IMR-90 (cell line): ENCODE measurements around the gene NUAK1. TPM values are rescaled to one million over a fixed set of nuclear protein-coding genes. Genes with fewer than 3 reads are reported as not detected.

ENCODE experiments used
- ATAC-seq: fragments of 200-7000 bp; cut with Tn5 transposase; 2 replicates; pipeline ENCODE4 v1.9.1; 2020; ENCODE audit warnings: low read depth, mild to moderate bottlenecking, moderate library complexity
- BruUV-seq: library from RNA; stranded (reverse); fragments of 400-500 nt; replicated peaks from 2 replicates; lab custom pipeline; 2021; lab: Mats Ljungman, UMichigan
- CTCF ChIA-PET: fragments of 300-600 bp; formaldehyde crosslinking; extraction: SDS; loops from one replicate; lab custom pipeline; 2021; ENCODE audit warnings: antibody characterized with exemption; lab: Yijun Ruan, JAX
- POLR2A ChIA-PET: fragments of 300-600 bp; sonication (Branson Sonifier 250); formaldehyde crosslinking; loops from one replicate; lab custom pipeline; 2022; ENCODE audit warnings: antibody characterized with exemption; ENCODE audit not compliant: unreplicated experiment; lab: Charles Lee
- DNase-seq: peaks from one replicate; pipeline ENCODE4 v3.0.0; 2013
- H2AFZ ChIP-seq: replicated peaks from 2 replicates; pipeline ENCODE3; 2013; ENCODE audit warnings: low read length, mild to moderate bottlenecking; ENCODE audit not compliant: poor library complexity
- H2AK5ac ChIP-seq: 2 replicates; pipeline ENCODE4 v1.6.1; 2013; ENCODE audit warnings: low read depth, low read length, inconsistent platforms
- H2AK9ac ChIP-seq: replicated peaks from 2 replicates; pipeline ENCODE3; 2013; ENCODE audit warnings: mild to moderate bottlenecking, low read depth, low read length, moderate library complexity; ENCODE audit not compliant: poor library complexity
- H2BK120ac ChIP-seq: 2 replicates; pipeline ENCODE4 v1.6.1; 2013; ENCODE audit warnings: low read depth, low read length, inconsistent platforms
- H2BK15ac ChIP-seq: 3 replicates; pipeline ENCODE4 v1.6.1; 2013; ENCODE audit warnings: low read depth, low read length, inconsistent platforms
- H2BK20ac ChIP-seq: 2 replicates; pipeline ENCODE4 v1.6.1; 2013; ENCODE audit warnings: low read depth, mild to moderate bottlenecking, inconsistent platforms, low read length, moderate library complexity
- H2BK5ac ChIP-seq: 2 replicates; pipeline ENCODE4 v1.6.1; 2013; ENCODE audit warnings: mild to moderate bottlenecking, low read depth, low read length, inconsistent platforms; ENCODE audit not compliant: poor library complexity, severe bottlenecking
- H3K14ac ChIP-seq: replicated peaks from 2 replicates; pipeline ENCODE4 v1.6.1; 2013; ENCODE audit warnings: low read depth, low read length, inconsistent platforms
- H3K18ac ChIP-seq: 2 replicates; pipeline ENCODE4 v1.6.1; 2013; ENCODE audit warnings: low read depth, low read length, control low read depth
- H3K23ac ChIP-seq: 2 replicates; pipeline ENCODE4 v1.6.1; 2013; ENCODE audit warnings: low read depth, low read length, inconsistent platforms
- H3K27ac ChIP-seq: 2 replicates; pipeline ENCODE4 v1.5.1; 2013; ENCODE audit warnings: mild to moderate bottlenecking, control low read depth, low read length; ENCODE audit not compliant: insufficient read depth
- H3K27me3 ChIP-seq: 2 replicates; pipeline ENCODE4 v1.6.1; 2013; ENCODE audit warnings: low read length; ENCODE audit not compliant: control insufficient read depth, insufficient read depth
- H3K36me3 ChIP-seq: 2 replicates; pipeline ENCODE4 v1.6.1; 2013; ENCODE audit warnings: low read length, mixed read lengths; ENCODE audit not compliant: control insufficient read depth, insufficient read depth
- H3K4ac ChIP-seq: 2 replicates; pipeline ENCODE4 v1.6.1; 2013; ENCODE audit warnings: low read depth, low read length, inconsistent platforms
- H3K4me1 ChIP-seq: 2 replicates; pipeline ENCODE4 v1.6.1; 2013; ENCODE audit warnings: low read length, mixed read lengths; ENCODE audit not compliant: control insufficient read depth, insufficient read depth
- H3K4me2 ChIP-seq: 2 replicates; pipeline ENCODE4 v1.6.1; 2013; ENCODE audit warnings: low read depth, mild to moderate bottlenecking, control low read depth, low read length, moderate library complexity
- H3K4me3 ChIP-seq: 2 replicates; pipeline ENCODE4 v1.5.1; 2013; ENCODE audit warnings: low read depth, mild to moderate bottlenecking, control low read depth, low read length, moderate library complexity; ENCODE audit not compliant: insufficient read depth
- H3K56ac ChIP-seq: 2 replicates; pipeline ENCODE4 v1.6.1; 2013; ENCODE audit warnings: low read length, inconsistent platforms; ENCODE audit not compliant: insufficient read depth; ENCODE audit errors: extremely low read depth
- H3K79me1 ChIP-seq, 2 experiments: 2 replicates each; pipeline ENCODE4 v1.6.1; 2013; ENCODE audit warnings: low read length in 2 of 2, inconsistent platforms in 1 of 2, low read depth in 1 of 2
- H3K9ac ChIP-seq: 2 replicates; pipeline ENCODE4 v1.6.1; 2013; ENCODE audit warnings: low read depth, low read length, control low read depth
- H3K9me1 ChIP-seq: 2 replicates; pipeline ENCODE4 v1.6.1; 2013; ENCODE audit warnings: low read length, inconsistent platforms; ENCODE audit not compliant: insufficient read depth
- H3K9me3 ChIP-seq: 2 replicates; pipeline ENCODE4 v1.6.1; 2013; ENCODE audit warnings: low read length; ENCODE audit not compliant: control insufficient read depth, insufficient read depth
- H4K20me1 ChIP-seq: 2 replicates; pipeline ENCODE4 v1.6.1; 2013; ENCODE audit warnings: low read length, inconsistent platforms; ENCODE audit not compliant: insufficient read depth
- H4K5ac ChIP-seq: 2 replicates; pipeline ENCODE4 v1.6.1; 2013; ENCODE audit warnings: mild to moderate bottlenecking, low read depth, low read length, control low read depth
- H4K8ac ChIP-seq, 2 experiments: 2 replicates each; pipeline ENCODE4 v1.6.1; 2013; ENCODE audit warnings: low read depth in 2 of 2, low read length in 2 of 2, control low read depth in 1 of 2, inconsistent platforms in 1 of 2
- H4K91ac ChIP-seq: 2 replicates; pipeline ENCODE4 v1.6.1; 2013; ENCODE audit warnings: low read depth, low read length, inconsistent platforms; ENCODE audit not compliant: insufficient read depth
- BHLHE40 ChIP-seq: fragments of 150-350 bp; IDR thresholded peaks from 2 replicates; pipeline ENCODE4 v1.6.1; 2016; ENCODE audit warnings: mild to moderate bottlenecking, low read depth, low read length
- CEBPB ChIP-seq: IDR thresholded peaks from 2 replicates; pipeline ENCODE4 v1.6.1; 2012; ENCODE audit warnings: low read depth, low read length, improper control_type of control experiment
- CHD1 ChIP-seq: IDR thresholded peaks from 2 replicates; pipeline ENCODE4 v1.6.1; 2012; ENCODE audit warnings: low read depth, low read length, improper control_type of control experiment
- FOS ChIP-seq: fragments of 150-350 bp; IDR thresholded peaks from 2 replicates; pipeline ENCODE4 v1.6.1; 2016; ENCODE audit warnings: low read depth, low read length
- MAFK ChIP-seq: IDR thresholded peaks from 2 replicates; pipeline ENCODE4 v1.6.1; 2012; ENCODE audit warnings: low read depth, low read length, improper control_type of control experiment
- MAZ ChIP-seq: IDR thresholded peaks from 2 replicates; pipeline ENCODE4 v1.6.1; 2012; ENCODE audit warnings: low read depth, mild to moderate bottlenecking, low read length, improper control_type of control experiment, moderate library complexity, borderline replicate concordance
- MXI1 ChIP-seq: IDR thresholded peaks from 2 replicates; pipeline ENCODE4 v1.6.1; 2012; ENCODE audit warnings: low read depth, mild to moderate bottlenecking, low read length, moderate library complexity, borderline replicate concordance
- NFE2L2 ChIP-seq: fragments of 150-350 bp; IDR thresholded peaks from 2 replicates; pipeline ENCODE4 v1.6.1; 2016; ENCODE audit warnings: low read depth, mild to moderate bottlenecking, low read length
- POLR2A ChIP-seq: IDR thresholded peaks from 2 replicates; pipeline ENCODE4 v1.6.1; 2012; ENCODE audit warnings: mild to moderate bottlenecking, low read depth, low read length
- RAD21 ChIP-seq: IDR thresholded peaks from 2 replicates; pipeline ENCODE4 v1.6.1; 2012; ENCODE audit warnings: low read length, improper control_type of control experiment
- RCOR1 ChIP-seq: IDR thresholded peaks from 2 replicates; pipeline ENCODE4 v1.6.1; 2012; ENCODE audit warnings: mild to moderate bottlenecking, low read length, improper control_type of control experiment; ENCODE audit not compliant: insufficient replicate concordance
- RFX5 ChIP-seq: IDR thresholded peaks from 2 replicates; pipeline ENCODE4 v1.8.0; 2012; ENCODE audit warnings: low read depth, mild to moderate bottlenecking, low read length, moderate library complexity
- SMC3 ChIP-seq: fragments of 150-350 bp; IDR thresholded peaks from 2 replicates; pipeline ENCODE4 v1.6.1; 2016; ENCODE audit warnings: low read depth, mild to moderate bottlenecking, antibody characterized with exemption, low read length, moderate library complexity
- WGBS, 2 experiments: methylation state at CpG; one replicate each; pipeline versions ENCODE4 v1.1.5 to v1.1.7; 2013; ENCODE audit warnings: missing lambda C conversion rate in 2 of 2; ENCODE audit not compliant: insufficient read length in 1 of 2; ENCODE audit errors: extremely low coverage in 2 of 2; 5-methylcytosine and 5-hydroxymethylcytosine counted together
- dilution Hi-C: fragments of 300-500 bp; cut with HindIII; formaldehyde crosslinking; loops from one replicate; pipeline ENCODE4 v1.14.3; 2018; ENCODE audit warnings: low sequenced_read_pairs; ENCODE audit not compliant: unreplicated experiment
- in situ Hi-C: fragments of 300-500 bp; cut with MboI; formaldehyde crosslinking; loops from 3 replicates; pipeline ENCODE4 v1.14.3; 2019; ENCODE audit warnings: low sequenced_read_pairs, inconsistent platforms, mixed read lengths
- intact Hi-C: fragments of 100-400 bp; cut with micrococcal nuclease; formaldehyde crosslinking; loops from 2 replicates; pipeline ENCODE4 v1.10.0; 2022
- polyA plus RNA-seq, 3 experiments: library from polyadenylated mRNA; depleted of rRNA; stranded (reverse); fragments of >200 nt; gene quantifications; 2 replicates each; pipeline ENCODE4 v1.2.3, GENCODE V29; 2012; ENCODE audit warnings: low replicate concordance in 1 of 3
- total RNA-seq: library from RNA; depleted of rRNA; stranded (reverse); fragments of >200 nt; gene quantifications from 2 replicates; pipeline ENCODE4 v1.2.3, GENCODE V29; 2012
- TF ChIP-seq, protein P1 (sequence below): conservative IDR thresholded peaks from 2 replicates; pipeline ENCODE4 v1.5.1; 2012; ENCODE audit warnings: mild to moderate bottlenecking, low read depth, low read length, improper control_type of control experiment
- TF ChIP-seq, protein P2 (sequence below): fragments of 150-350 bp; IDR thresholded peaks from 2 replicates; pipeline ENCODE4 v1.6.1; 2016; ENCODE audit warnings: low read depth, mild to moderate bottlenecking, low read length, moderate library complexity, borderline replicate concordance
- TF ChIP-seq, protein P3 (sequence below): fragments of 150-350 bp; IDR thresholded peaks from 2 replicates; pipeline ENCODE4 v1.6.1; 2017; ENCODE audit warnings: mild to moderate bottlenecking, antibody characterized with exemption, low read length, low read depth

The NUAK1 gene
- total and polyA plus RNA-seq, 2 of the 4 experiments (the other 2 are of a cell fraction) = 4.8 to 8.8 TPM

DNA sequence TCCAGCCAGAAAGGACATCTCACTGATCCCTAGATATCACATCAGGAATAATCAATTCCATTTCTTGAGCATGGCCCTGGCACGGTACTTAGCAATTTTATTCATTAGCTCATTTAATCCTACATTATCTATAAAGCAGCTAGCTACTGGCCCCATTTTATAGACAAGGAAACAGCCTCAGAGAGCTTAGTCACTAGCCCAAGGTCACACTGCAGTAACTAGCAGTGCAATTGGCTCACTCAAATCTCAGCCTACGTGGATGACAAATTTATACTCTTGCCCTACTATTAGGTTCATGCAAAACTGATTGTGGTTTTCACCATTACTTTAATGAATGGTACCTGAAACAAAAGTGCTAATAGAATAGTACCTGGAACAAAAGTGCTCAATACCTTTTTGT, 41.7 kb downstream of the NUAK1 start:
- Histone ChIP-seq H3K9ac (no peak overlapping the region), H2AK9ac (no peak overlapping the region), H3K14ac (no peak overlapping the region), H3K23ac (no peak overlapping the region), H3K18ac (no peak overlapping the region), H3K36me3 (peaks cover 12% of the 10 kb centered on the region), H3K4me1 (peaks cover 1% of the 10 kb centered on the region; the same call in 1 of the 2 replicates), H4K91ac (no peak overlapping the region), H4K20me1 (no peaks in the 10 kb centered on the region; the same call in 1 of the 2 replicates), H4K5ac (no peak overlapping the region), H3K56ac (no peak overlapping the region), H2BK15ac (no peak overlapping the region), H3K27ac (no peak overlapping the region), H2AK5ac (no peak overlapping the region), H3K9me1 (peaks cover 10% of the 10 kb centered on the region; the same call in 1 of the 2 replicates), H3K4me3 (no peak overlapping the region), H2BK120ac (no peak overlapping the region), H3K27me3 (no peaks in the 10 kb centered on the region), H3K9me3 (no peaks in the 10 kb centered on the region), H2BK20ac (no peak overlapping the region), H3K79me1 (peaks cover 9 to 25% of the 10 kb centered on the region in 2 experiments; a peak in 3 of 4 replicates), H3K4ac (no peak overlapping the region), H4K8ac (no peak overlapping the region), H2AFZ (no peak overlapping the region), H3K4me2 (no peak overlapping the region), H2BK5ac (no peak overlapping the region)
- 88% methylated on average over 1 of the region's 2 CpGs; no CpG with 5 or more reads in 1 of the 2 experiments for WGBS, 2 experiments
- intact Hi-C loops = no loop called here
- DNase-seq = peak; percentile 35
- TF ChIP-seq MAZ = no peak
- no peak for TF ChIP-seq MXI1
- TF ChIP-seq, protein P1, sequence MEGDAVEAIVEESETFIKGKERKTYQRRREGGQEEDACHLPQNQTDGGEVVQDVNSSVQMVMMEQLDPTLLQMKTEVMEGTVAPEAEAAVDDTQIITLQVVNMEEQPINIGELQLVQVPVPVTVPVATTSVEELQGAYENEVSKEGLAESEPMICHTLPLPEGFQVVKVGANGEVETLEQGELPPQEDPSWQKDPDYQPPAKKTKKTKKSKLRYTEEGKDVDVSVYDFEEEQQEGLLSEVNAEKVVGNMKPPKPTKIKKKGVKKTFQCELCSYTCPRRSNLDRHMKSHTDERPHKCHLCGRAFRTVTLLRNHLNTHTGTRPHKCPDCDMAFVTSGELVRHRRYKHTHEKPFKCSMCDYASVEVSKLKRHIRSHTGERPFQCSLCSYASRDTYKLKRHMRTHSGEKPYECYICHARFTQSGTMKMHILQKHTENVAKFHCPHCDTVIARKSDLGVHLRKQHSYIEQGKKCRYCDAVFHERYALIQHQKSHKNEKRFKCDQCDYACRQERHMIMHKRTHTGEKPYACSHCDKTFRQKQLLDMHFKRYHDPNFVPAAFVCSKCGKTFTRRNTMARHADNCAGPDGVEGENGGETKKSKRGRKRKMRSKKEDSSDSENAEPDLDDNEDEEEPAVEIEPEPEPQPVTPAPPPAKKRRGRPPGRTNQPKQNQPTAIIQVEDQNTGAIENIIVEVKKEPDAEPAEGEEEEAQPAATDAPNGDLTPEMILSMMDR = no peak
- TF ChIP-seq, protein P2, sequence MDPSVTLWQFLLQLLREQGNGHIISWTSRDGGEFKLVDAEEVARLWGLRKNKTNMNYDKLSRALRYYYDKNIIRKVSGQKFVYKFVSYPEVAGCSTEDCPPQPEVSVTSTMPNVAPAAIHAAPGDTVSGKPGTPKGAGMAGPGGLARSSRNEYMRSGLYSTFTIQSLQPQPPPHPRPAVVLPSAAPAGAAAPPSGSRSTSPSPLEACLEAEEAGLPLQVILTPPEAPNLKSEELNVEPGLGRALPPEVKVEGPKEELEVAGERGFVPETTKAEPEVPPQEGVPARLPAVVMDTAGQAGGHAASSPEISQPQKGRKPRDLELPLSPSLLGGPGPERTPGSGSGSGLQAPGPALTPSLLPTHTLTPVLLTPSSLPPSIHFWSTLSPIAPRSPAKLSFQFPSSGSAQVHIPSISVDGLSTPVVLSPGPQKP = no peak
- TF ChIP-seq NFE2L2 = no peak
- TF ChIP-seq RCOR1 = no peak
- TF ChIP-seq MAFK = no peak
- TF ChIP-seq RFX5 = no peak
- TF ChIP-seq RAD21 = no peak
- no peak for TF ChIP-seq FOS
- TF ChIP-seq CEBPB = no peak
- no peak for TF ChIP-seq SMC3
- TF ChIP-seq, protein P3, sequence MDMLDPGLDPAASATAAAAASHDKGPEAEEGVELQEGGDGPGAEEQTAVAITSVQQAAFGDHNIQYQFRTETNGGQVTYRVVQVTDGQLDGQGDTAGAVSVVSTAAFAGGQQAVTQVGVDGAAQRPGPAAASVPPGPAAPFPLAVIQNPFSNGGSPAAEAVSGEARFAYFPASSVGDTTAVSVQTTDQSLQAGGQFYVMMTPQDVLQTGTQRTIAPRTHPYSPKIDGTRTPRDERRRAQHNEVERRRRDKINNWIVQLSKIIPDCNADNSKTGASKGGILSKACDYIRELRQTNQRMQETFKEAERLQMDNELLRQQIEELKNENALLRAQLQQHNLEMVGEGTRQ = no peak
- no peak for TF ChIP-seq BHLHE40
- no peak for TF ChIP-seq POLR2A
- no peak for TF ChIP-seq CHD1
- CTCF ChIA-PET = no interaction called here
- POLR2A ChIA-PET = no interaction called here
- ATAC-seq = no peak
- dilution Hi-C loops = no loop called here
- in situ Hi-C loops = no loop called here
- BruUV-seq = no TSS peak
